Measurements from ENCODE around the gene LIF. TPM values are rescaled to one million over a fixed set of nuclear protein-coding genes. Genes with fewer than 3 reads are reported as not detected.

The LIF gene
- polyA plus RNA-seq, 3 donors = 0.60 to 117 (median 4.5) TPM

- 85 to 92% (median 91%) methylated on average over 8 of the region's 8 CpGs for WGBS, 3 donors
- H3K27ac ChIP-seq (ENCODE audit: low read depth, low read length) = no peak overlapping the region
These were observed 39.3 kb upstream of the LIF start for GRCh38 chr22:30285846-30286200.

- H3K27ac ChIP-seq (ENCODE audit: low read depth, low read length) = no peak overlapping the region
- WGBS, 3 donors = 88 to 94% (median 91%) methylated on average over 26 to 27 of the region's 27 CpGs
These were observed 38.8 kb upstream of the LIF start for GRCh38 chr22:30285176-30285845.

GRCh38 chr22:30284666-30285065 is 38.1 kb upstream of the LIF start:
- 82 to 94% (median 83%) methylated on average over 4 of the region's 4 CpGs for WGBS, 3 donors
- no peak overlapping the region for H3K27ac ChIP-seq (ENCODE audit: low read depth, low read length)

DNA sequence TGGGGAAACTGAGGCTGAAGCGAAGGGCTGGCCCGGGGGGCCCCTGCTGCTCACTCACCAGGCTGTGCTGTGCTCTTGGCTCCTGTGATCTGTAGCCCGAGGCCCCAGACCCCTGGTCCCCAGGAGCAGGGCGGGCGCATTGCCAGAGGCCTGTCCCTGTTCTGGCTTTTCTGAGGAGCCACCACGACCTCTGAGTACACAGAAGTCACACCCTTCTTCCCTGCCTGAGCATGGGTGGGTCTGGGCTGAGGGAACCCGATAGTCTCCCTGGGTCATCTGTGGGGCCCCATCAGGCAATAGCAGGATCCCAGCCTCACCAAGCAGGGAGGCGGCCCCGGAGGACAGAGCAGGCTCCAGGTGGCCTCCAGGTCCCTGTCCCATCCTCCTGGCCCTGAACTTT is 37.6 kb upstream of the LIF start:
- WGBS, 3 donors = 80 to 91% (median 87%) methylated on average over 9 of the region's 9 CpGs

DNA sequence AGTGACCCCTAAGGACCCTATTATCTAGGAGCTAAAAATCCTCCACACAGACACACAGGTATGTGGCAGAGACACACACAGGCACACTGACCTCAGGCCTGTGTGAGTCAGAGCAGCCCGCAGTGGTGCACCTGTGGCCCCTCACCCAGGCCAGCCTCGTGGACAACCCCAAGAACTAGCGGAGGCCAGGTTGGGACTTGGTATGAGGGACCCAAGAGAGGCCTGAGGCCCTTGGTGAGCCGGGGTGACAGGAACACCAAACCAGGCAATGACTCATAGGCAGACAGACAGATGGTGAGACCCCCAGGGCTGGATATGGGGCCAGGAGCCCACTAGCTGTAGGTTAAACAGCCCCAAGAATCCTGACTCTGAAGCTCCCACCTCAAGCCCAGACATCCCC is 36.8 kb upstream of the LIF start:
- no peak overlapping the region for H3K27ac ChIP-seq (ENCODE audit: low read depth, low read length)
- WGBS, 3 donors = 80 to 94% (median 82%) methylated on average over 4 of the region's 4 CpGs

More for the DNA sequence above, 37.6 kb upstream of the LIF start:
- H3K27ac ChIP-seq (ENCODE audit: low read depth, low read length) = no peak overlapping the region

GRCh38 chr22:30282616-30283046 is 36.1 kb upstream of the LIF start:
- H3K27ac ChIP-seq (ENCODE audit: low read depth, low read length) = no peak overlapping the region
- 38 to 71% (median 54%) methylated on average over 7 of the region's 7 CpGs for WGBS, 3 donors

- 75 to 87% (median 83%) methylated on average over 8 of the region's 8 CpGs for WGBS, 3 donors
- no peak overlapping the region for H3K27ac ChIP-seq (ENCODE audit: low read depth, low read length)
These were observed 33.9 kb upstream of the LIF start for GRCh38 chr22:30280505-30280904.

DNA sequence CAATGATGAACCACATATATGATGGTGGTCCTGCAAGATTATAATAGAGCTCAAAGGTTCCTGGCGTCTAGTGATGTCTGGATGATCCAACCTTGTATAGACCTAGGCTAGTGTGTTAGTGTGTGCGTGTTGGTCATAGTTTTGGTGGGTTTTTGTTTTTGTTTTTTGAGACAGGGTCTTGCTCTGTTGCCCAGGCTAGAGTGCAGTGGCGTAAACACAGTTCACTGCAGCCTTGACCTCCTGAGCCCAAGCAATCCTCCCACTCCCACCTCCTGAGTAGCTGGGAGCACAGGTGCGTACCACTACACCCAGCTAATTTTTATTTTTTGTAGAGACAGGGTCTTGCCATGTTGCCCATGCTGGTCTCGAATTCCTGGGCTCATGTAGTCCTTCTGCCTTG is 33.4 kb upstream of the LIF start:
- 82 to 92% (median 86%) methylated on average over 5 of the region's 5 CpGs for WGBS, 3 donors
- H3K27ac ChIP-seq (ENCODE audit: low read depth, low read length) = no peak overlapping the region

GRCh38 chr22:30279046-30279788 is 32.7 kb upstream of the LIF start:
- WGBS, 3 donors = 41 to 75% (median 49%) methylated on average over 16 of the region's 16 CpGs
- no peak overlapping the region for H3K27ac ChIP-seq (ENCODE audit: low read depth, low read length)

- no peak overlapping the region for H3K27ac ChIP-seq (ENCODE audit: low read depth, low read length)
- WGBS, 3 donors = 37 to 71% (median 38%) methylated on average over 13 to 14 of the region's 14 CpGs
These were observed 31.2 kb upstream of the LIF start for GRCh38 chr22:30277547-30278344.

- H3K27ac ChIP-seq (ENCODE audit: low read depth, low read length) = no peak overlapping the region
- WGBS, 3 donors = 58 to 70% (median 63%) methylated on average over 8 of the region's 8 CpGs
These were observed 29.5 kb upstream of the LIF start for GRCh38 chr22:30276039-30276438.

GRCh38 chr22:30275625-30276024 is 29.1 kb upstream of the LIF start:
- H3K27ac ChIP-seq (ENCODE audit: low read depth, low read length) = no peak overlapping the region
- 61 to 66% (median 65%) methylated on average over 8 of the region's 8 CpGs for WGBS, 3 donors

DNA sequence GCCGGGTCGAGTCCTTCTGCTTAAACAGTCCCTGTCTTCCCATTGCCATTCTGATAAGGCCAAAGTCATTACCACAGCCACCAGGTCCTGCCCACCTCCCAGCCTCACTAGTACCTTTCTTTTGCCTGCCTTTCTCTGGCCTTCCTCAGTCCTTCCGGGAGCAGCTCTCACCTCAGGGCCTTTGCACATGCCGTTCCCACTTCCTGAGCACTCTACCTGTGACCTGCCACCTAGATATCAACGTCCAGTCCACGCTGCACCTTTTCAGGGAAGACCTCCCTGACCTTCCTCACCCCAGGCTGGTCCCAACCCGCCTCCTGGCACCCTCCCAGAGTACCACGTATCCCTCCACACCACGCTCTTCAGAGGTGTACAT is 27.9 kb upstream of the LIF start:
- no peak overlapping the region for H3K27ac ChIP-seq (ENCODE audit: low read depth, low read length)
- WGBS, 3 donors = 87 to 94% (median 91%) methylated on average over 9 of the region's 9 CpGs

DNA sequence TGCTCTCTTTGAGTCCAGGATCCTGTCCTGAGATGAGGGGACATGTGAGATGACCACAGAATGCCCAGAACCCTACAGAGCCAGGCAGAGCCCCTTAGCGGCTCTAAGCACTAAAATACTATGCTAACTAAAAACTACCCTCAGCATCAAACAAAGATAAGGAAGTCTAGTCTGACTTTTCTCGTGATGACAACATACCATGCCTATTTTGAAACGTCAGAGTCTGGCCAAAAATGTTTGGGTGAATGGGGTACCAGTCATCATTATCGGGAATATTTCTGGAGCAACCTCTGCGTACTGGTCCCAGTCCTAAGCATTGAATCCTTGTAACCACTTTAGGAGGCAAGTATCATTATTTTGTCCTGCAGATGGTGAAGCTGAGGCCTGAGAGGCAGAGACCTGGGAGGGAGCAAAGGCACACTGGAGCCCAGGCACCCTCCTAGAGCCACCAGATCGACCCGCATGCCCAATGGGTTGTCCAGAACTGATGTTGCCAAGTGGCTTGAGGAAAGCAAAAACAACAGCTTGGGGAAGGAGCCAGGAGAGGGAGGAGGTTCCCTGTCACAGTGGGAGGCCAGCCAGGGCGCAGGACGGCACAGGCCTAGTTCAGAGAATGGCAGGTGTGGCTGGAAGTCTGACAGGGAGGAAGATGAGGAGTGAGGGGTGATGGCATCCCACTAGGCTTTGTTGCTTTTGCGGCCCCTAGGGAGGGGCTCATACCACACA is 27.3 kb upstream of the LIF start:
- H3K27ac ChIP-seq (ENCODE audit: low read depth, low read length) = no peak overlapping the region
- WGBS, 3 donors = 52 to 67% (median 59%) methylated on average over 10 of the region's 10 CpGs

DNA sequence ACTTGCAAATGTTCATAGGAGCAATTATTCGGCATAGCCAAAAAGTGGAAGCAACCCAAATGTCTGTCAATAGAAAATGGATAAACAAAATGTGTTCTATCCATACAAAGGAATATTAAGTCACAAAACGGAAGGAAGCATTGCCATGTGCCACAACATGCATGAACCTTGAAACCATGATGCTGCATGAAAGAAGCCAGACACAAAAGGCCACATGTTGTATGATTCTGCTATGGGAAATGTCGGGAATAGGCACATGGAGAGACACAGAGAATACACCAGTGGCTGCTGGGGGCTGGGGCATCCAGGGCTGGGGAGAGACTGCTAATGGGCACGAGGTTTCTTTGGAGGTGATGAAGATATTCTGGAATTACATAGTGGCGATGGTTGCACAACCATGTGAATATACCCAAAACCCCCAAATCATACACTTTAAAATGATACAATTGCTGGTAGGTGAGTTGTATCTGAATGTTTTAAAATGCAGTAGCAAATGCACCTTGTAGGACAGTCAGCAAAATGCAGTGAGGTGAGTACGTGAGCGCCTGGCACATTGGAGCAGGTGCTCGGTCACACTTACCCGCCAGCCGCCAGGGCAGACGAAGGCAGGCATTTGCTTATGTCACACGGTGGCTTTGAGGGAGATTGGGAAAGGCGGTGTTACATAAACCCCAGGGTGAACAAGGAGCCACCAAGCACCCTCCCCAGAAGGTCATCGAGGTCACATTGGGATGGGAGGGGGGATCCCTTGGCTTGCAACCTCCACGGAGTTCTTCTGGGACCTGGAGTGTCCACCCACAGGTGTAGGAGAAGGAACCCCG is 26.4 kb upstream of the LIF start:
- H3K27ac ChIP-seq (ENCODE audit: low read depth, low read length) = no peak overlapping the region
- 59 to 77% (median 72%) methylated on average over 16 of the region's 16 CpGs for WGBS, 3 donors

GRCh38 chr22:30270832-30271231 is 24.3 kb upstream of the LIF start:
- WGBS, 3 donors = 50 to 74% (median 53%) methylated on average over 16 of the region's 16 CpGs
- no peak overlapping the region for H3K27ac ChIP-seq (ENCODE audit: low read depth, low read length)

- H3K27ac ChIP-seq (ENCODE audit: low read depth, low read length) = no peak overlapping the region
- 79 to 84% (median 80%) methylated on average over 8 of the region's 8 CpGs for WGBS, 3 donors
These were observed 21.8 kb upstream of the LIF start for GRCh38 chr22:30268331-30268730.
